Body of pancreas (tissue), 4 donors: ENCODE results near the gene ITGB4.

Experiments
- CTCF ChIP-seq, 7 experiments: fragments of 450-650 bp in 4 of 7; fragments of 200-600 bp in 3 of 7; sonication (generic) in 3 of 7; IDR thresholded peaks; one replicate each; pipeline ENCODE4 v1.5.1; 2016 to 2019; ENCODE audit warnings: antibody characterized with exemption in 7 of 7
- POLR2A ChIP-seq, 3 donors: fragments of 450-650 bp; IDR thresholded peaks; one replicate each; pipeline ENCODE4 v1.6.1; 2016; ENCODE audit warnings: antibody characterized with exemption in 3 of 3, mild to moderate bottlenecking in 2 of 3

- TF ChIP-seq CTCF (IDR thresholded peaks at IDR 0.05) (no peak), POLR2A (IDR thresholded peaks at IDR 0.05) (no peak)
Observed at GRCh38 chr17:75731086-75731715, 9.9 kb downstream of the ITGB4 start.
